ENCODE results near the gene POLD3. TPM values are rescaled to one million over a fixed set of nuclear protein-coding genes. Genes with fewer than 3 reads are reported as not detected.

POLD3 gene
- total RNA-seq, 4 donors from 2014 or later: 9.1 to 18.7 (median 12.4) TPM

GRCh38 chr11:74662487-74663103 is 70.2 kb downstream of the POLD3 start:
- no peak for TF ChIP-seq EP300 (IDR thresholded peaks at IDR 0.05)
- TF ChIP-seq POLR2A (IDR thresholded peaks at IDR 0.05): no peak
- no peak for TF ChIP-seq POLR2AphosphoS5 (IDR thresholded peaks at IDR 0.05)
- no peak for TF ChIP-seq CTCF (IDR thresholded peaks at IDR 0.05)
- no peak for ATAC-seq
- H3K9me3 ChIP-seq: no peaks in the 10 kb centered on the region
- no peaks in the 10 kb centered on the region for H3K4me1 ChIP-seq
- no peak overlapping the region for H3K4me3 ChIP-seq
- peaks cover 0 to 8% of the 10 kb centered on the region in 2 donors for H3K36me3 ChIP-seq
- H3K27me3 ChIP-seq: no peaks in the 10 kb centered on the region
- H3K27ac ChIP-seq: no peak overlapping the region
- WGBS, 2 donors (ENCODE audit: low coverage in 1 of 2): 86 to 100% methylated on average over 3 of the region's 4 CpGs

- no peak overlapping the region for H3K4me3 ChIP-seq
- no peak for TF ChIP-seq EP300 (IDR thresholded peaks at IDR 0.05)
- no peak for TF ChIP-seq POLR2AphosphoS5 (IDR thresholded peaks at IDR 0.05)
- TF ChIP-seq POLR2A (IDR thresholded peaks at IDR 0.05): no peak
- TF ChIP-seq CTCF (IDR thresholded peaks at IDR 0.05): no peak
- no peaks in the 10 kb centered on the region for H3K27me3 ChIP-seq
- peaks cover 0 to 8% of the 10 kb centered on the region in 2 donors for H3K36me3 ChIP-seq
- no peaks in the 10 kb centered on the region for H3K4me1 ChIP-seq
- no peaks in the 10 kb centered on the region for H3K9me3 ChIP-seq
- no peak for ATAC-seq
- WGBS, 2 donors (ENCODE audit: low coverage in 1 of 2): 60 to 85% methylated on average over 1 of the region's 1 CpG
- no peak overlapping the region for H3K27ac ChIP-seq
These were observed 70.9 kb downstream of the POLD3 start for GRCh38 chr11:74663315-74663714.

- ATAC-seq: no peak
- TF ChIP-seq EP300 (IDR thresholded peaks at IDR 0.05) (no peak), CTCF (IDR thresholded peaks at IDR 0.05) (no peak), POLR2AphosphoS5 (IDR thresholded peaks at IDR 0.05) (no peak), POLR2A (IDR thresholded peaks at IDR 0.05) (no peak)
- H3K4me1 ChIP-seq: peaks cover 0 to 20% (median 11%) of the 10 kb centered on the region in 3 donors
- H3K36me3 ChIP-seq: no peaks in the 10 kb centered on the region
- 83 to 84% methylated on average over 3 to 6 of the region's 17 CpGs for WGBS, 2 donors (ENCODE audit: low coverage in 1 of 2)
- H3K27me3 ChIP-seq: no peaks in the 10 kb centered on the region
- H3K27ac ChIP-seq: no peak overlapping the region
- H3K9me3 ChIP-seq: no peaks in the 10 kb centered on the region
- no peak overlapping the region for H3K4me3 ChIP-seq
These were observed 77.1 kb downstream of the POLD3 start for GRCh38 chr11:74669211-74670160.

- WGBS, 2 donors (ENCODE audit: low coverage in 1 of 2): no CpG with 5 or more reads among the region's 7 CpGs
- ATAC-seq: no peak
- peaks cover 0 to 20% (median 11%) of the 10 kb centered on the region in 3 donors for H3K4me1 ChIP-seq
- no peak for TF ChIP-seq POLR2AphosphoS5 (IDR thresholded peaks at IDR 0.05)
- no peak for TF ChIP-seq CTCF (IDR thresholded peaks at IDR 0.05)
- no peak for TF ChIP-seq POLR2A (IDR thresholded peaks at IDR 0.05)
- TF ChIP-seq EP300 (IDR thresholded peaks at IDR 0.05): no peak
- no peaks in the 10 kb centered on the region for H3K9me3 ChIP-seq
- no peaks in the 10 kb centered on the region for H3K36me3 ChIP-seq
- H3K27ac ChIP-seq: no peak overlapping the region
- H3K27me3 ChIP-seq: no peaks in the 10 kb centered on the region
- H3K4me3 ChIP-seq: no peak overlapping the region
These were observed 77.8 kb downstream of the POLD3 start for GRCh38 chr11:74670171-74670570.

All from gastroesophageal sphincter (tissue), 4 donors.